Measurements from ENCODE around the gene ICAM3.

- TF ChIP-seq POLR2AphosphoS5 (IDR thresholded peaks at IDR 0.05; ENCODE audit: low read depth, low read length) (no peak), SIN3A (IDR thresholded peaks at IDR 0.05; ENCODE audit: borderline replicate concordance, insufficient read depth, low read length) (no peak), REST (IDR thresholded peaks at IDR 0.05; ENCODE audit: insufficient read depth in 1 of 2, low read depth in 2 of 2, low read length in 2 of 2) (no peak), TAF1 (IDR thresholded peaks at IDR 0.05; ENCODE audit: borderline replicate concordance, insufficient read depth, low read length) (no peak)
Measured at GRCh38 chr19:10329555-10329954, 9.9 kb downstream of the ICAM3 start.

All from PFSK-1 (cell line).